ENCODE measurements around the gene CFAP97.
A peak's percentile ranks its signal among the peaks of the same experiment; 100 is the strongest.
"Not testable (repeated sequence)": the region's sequence is repeated elsewhere in the genome, so short reads cannot be mapped to it uniquely, and the experiment has no call there.

CFAP97 gene

GRCh38 chr4:185203486-185204237 is at the start of gene CFAP97:
Gene CFAP97, minus strand, starts transcription at chr4:185204000. Its CDS starts 12,804 bp downstream, at chr4:185191196.
- no peaks in the 10 kb centered on the region for H3K9me3 ChIP-seq
- peak within 1 kb of the TSS; percentile 92 for H3K4me2 ChIP-seq
- H3K36me3 ChIP-seq, result peaks cover 18% of the 10 kb centered on the region
- H3K4me3 ChIP-seq, result peak within 1 kb of the TSS; percentile 82
- no peak for TF ChIP-seq Cebpa-rat (IDR thresholded peaks at IDR 0.05)
- H3K9ac ChIP-seq, result peak within 1 kb of the TSS; percentile 92
- H3K4me1 ChIP-seq, result peaks cover 37% of the 10 kb centered on the region
- no peaks in the 10 kb centered on the region for H3K27me3 ChIP-seq
- peaks cover 41% of the 10 kb centered on the region; the same call in 1 of the 2 replicates for H4K20me1 ChIP-seq
- peak within 1 kb of the TSS; percentile 96 for H3K27ac ChIP-seq

GRCh38 chr4:185249105-185249504 is 45.3 kb upstream of the CFAP97 start:
- Histone ChIP-seq H3K27me3 (no peaks in the 10 kb centered on the region), H3K9me3 (no peaks in the 10 kb centered on the region), H3K27ac (no peak overlapping the region), H3K9ac (no peak overlapping the region), H3K4me2 (no peak overlapping the region), H3K4me1 (peaks cover 1% of the 10 kb centered on the region; the same call in 1 of the 2 replicates), H4K20me1 (no peaks in the 10 kb centered on the region), H3K36me3 (peaks cover 10% of the 10 kb centered on the region), H3K4me3 (no peak overlapping the region)
- TF ChIP-seq Cebpa-rat (IDR thresholded peaks at IDR 0.05), result no peak

GRCh38 chr4:185248393-185249039 is 44.7 kb upstream of the CFAP97 start:
- no peak overlapping the region for H3K4me2 ChIP-seq
- no peak overlapping the region for H3K4me3 ChIP-seq
- no peaks in the 10 kb centered on the region for H3K27me3 ChIP-seq
- no peak overlapping the region for H3K9ac ChIP-seq
- no peaks in the 10 kb centered on the region for H4K20me1 ChIP-seq
- no peaks in the 10 kb centered on the region for H3K4me1 ChIP-seq
- H3K36me3 ChIP-seq, result peaks cover 10% of the 10 kb centered on the region
- H3K27ac ChIP-seq, result no peak overlapping the region
- no peaks in the 10 kb centered on the region for H3K9me3 ChIP-seq
- no peak for TF ChIP-seq Cebpa-rat (IDR thresholded peaks at IDR 0.05)

- Histone ChIP-seq H3K27me3 (no peaks in the 10 kb centered on the region), H3K4me3 (no peak overlapping the region), H3K9me3 (peaks cover 6% of the 10 kb centered on the region), H4K20me1 (no peaks in the 10 kb centered on the region), H3K9ac (no peak overlapping the region), H3K4me2 (no peak overlapping the region), H3K27ac (no peak overlapping the region), H3K36me3 (peaks cover 10% of the 10 kb centered on the region), H3K4me1 (no peaks in the 10 kb centered on the region)
- TF ChIP-seq Cebpa-rat (IDR thresholded peaks at IDR 0.05), result no peak
Observed at GRCh38 chr4:185247151-185247550, 43.4 kb upstream of the CFAP97 start.

- TF ChIP-seq Cebpa-rat (IDR thresholded peaks at IDR 0.05), result no peak
- Histone ChIP-seq H3K36me3 (peaks cover 10% of the 10 kb centered on the region), H3K4me2 (no peak overlapping the region), H3K9me3 (peaks cover 11% of the 10 kb centered on the region), H3K27ac (no peak overlapping the region), H3K27me3 (no peaks in the 10 kb centered on the region), H3K4me3 (no peak overlapping the region), H4K20me1 (no peaks in the 10 kb centered on the region), H3K9ac (no peak overlapping the region), H3K4me1 (no peaks in the 10 kb centered on the region)
Observed at GRCh38 chr4:185246453-185246852, 42.7 kb upstream of the CFAP97 start.

GRCh38 chr4:185244763-185245162 is 41.0 kb upstream of the CFAP97 start:
- H3K27ac ChIP-seq, result no peak overlapping the region

GRCh38 chr4:185243879-185244278 is 40.1 kb upstream of the CFAP97 start:
- H3K9me3 ChIP-seq, result peaks cover 17% of the 10 kb centered on the region
- H3K27me3 ChIP-seq, result no peaks in the 10 kb centered on the region
- no peaks in the 10 kb centered on the region for H4K20me1 ChIP-seq
- H3K4me3 ChIP-seq, result no peak overlapping the region
- H3K4me1 ChIP-seq, result no peaks in the 10 kb centered on the region
- no peak for TF ChIP-seq Cebpa-rat (IDR thresholded peaks at IDR 0.05)
- peaks cover 7% of the 10 kb centered on the region for H3K36me3 ChIP-seq
- no peak overlapping the region for H3K4me2 ChIP-seq
- no peak overlapping the region for H3K27ac ChIP-seq
- no peak overlapping the region for H3K9ac ChIP-seq

More at GRCh38 chr4:185244763-185245162, 41.0 kb upstream of the CFAP97 start:
- Histone ChIP-seq H3K4me3 (no peak overlapping the region), H3K9me3 (peaks cover 11% of the 10 kb centered on the region), H3K4me1 (no peaks in the 10 kb centered on the region), H4K20me1 (no peaks in the 10 kb centered on the region), H3K27me3 (no peaks in the 10 kb centered on the region), H3K9ac (no peak overlapping the region), H3K4me2 (no peak overlapping the region), H3K36me3 (peaks cover 4% of the 10 kb centered on the region)
- TF ChIP-seq Cebpa-rat (IDR thresholded peaks at IDR 0.05), result no peak

GRCh38 chr4:185242749-185243533 is 39.1 kb upstream of the CFAP97 start:
- Histone ChIP-seq H3K27me3 (no peaks in the 10 kb centered on the region), H3K4me2 (no peak overlapping the region), H3K9ac (no peak overlapping the region), H3K36me3 (peaks cover 16% of the 10 kb centered on the region), H4K20me1 (no peaks in the 10 kb centered on the region), H3K9me3 (peaks cover 26% of the 10 kb centered on the region), H3K4me3 (no peak overlapping the region), H3K27ac (no peak overlapping the region), H3K4me1 (no peaks in the 10 kb centered on the region)
- TF ChIP-seq Cebpa-rat (IDR thresholded peaks at IDR 0.05), result no peak

- peaks cover 30% of the 10 kb centered on the region for H3K9me3 ChIP-seq
- peaks cover 20% of the 10 kb centered on the region for H3K36me3 ChIP-seq
- not testable (repeated sequence) for H3K27ac ChIP-seq, H3K27me3 ChIP-seq, H3K4me1 ChIP-seq, H3K4me2 ChIP-seq, H4K20me1 ChIP-seq, H3K9ac ChIP-seq, H3K4me3 ChIP-seq
Observed at GRCh38 chr4:185240486-185240885, 36.7 kb upstream of the CFAP97 start.

- Histone ChIP-seq H3K27me3 (no peaks in the 10 kb centered on the region), H3K4me2 (no peak overlapping the region), H3K4me3 (no peak overlapping the region), H3K9me3 (peaks cover 30% of the 10 kb centered on the region), H3K27ac (no peak overlapping the region), H4K20me1 (peaks cover 12% of the 10 kb centered on the region; the same call in 1 of the 2 replicates), H3K9ac (no peak overlapping the region), H3K36me3 (peaks cover 22% of the 10 kb centered on the region), H3K4me1 (peaks cover 7% of the 10 kb centered on the region)
- no peak for TF ChIP-seq Cebpa-rat (IDR thresholded peaks at IDR 0.05)
Observed at GRCh38 chr4:185238750-185239149, 35.0 kb upstream of the CFAP97 start.

Data from BLaER1 (cell line).